ENCODE results near the gene IL1F10. TPM values are rescaled to one million over a fixed set of nuclear protein-coding genes. Genes with fewer than 3 reads are reported as not detected.

IL1F10 gene
- polyA plus RNA-seq, 1 experiment = not detected

DNA sequence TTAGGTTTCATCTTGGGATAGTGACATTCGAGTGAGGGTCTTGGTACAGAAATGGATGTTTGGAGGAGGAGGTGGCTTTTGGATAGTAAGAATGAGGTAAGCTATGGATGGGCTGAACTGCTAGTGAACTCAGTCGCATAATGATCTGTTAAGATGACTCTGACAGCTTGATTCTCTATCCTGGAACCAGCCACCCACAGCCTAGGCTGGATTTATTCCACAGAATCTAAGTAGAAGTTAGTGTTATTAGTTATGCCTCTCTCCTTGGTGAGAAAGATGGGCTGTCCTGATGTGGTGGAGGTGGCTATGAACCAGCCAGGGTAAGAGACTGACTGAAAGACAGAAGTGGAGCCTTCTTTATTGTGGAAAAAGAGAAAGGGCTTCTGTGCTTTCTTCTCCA is 40.1 kb upstream of the IL1F10 start:
- no peaks in the 10 kb centered on the region for H3K36me3 ChIP-seq (ENCODE audit: control insufficient read depth, insufficient read depth, low read length)
- no peak for DNase-seq (ENCODE audit: low read depth)
- H3K4me3 ChIP-seq (ENCODE audit: low read depth, low read length) = no peak overlapping the region
- ChIA-PET CTCF (no interaction called here), POLR2A (no interaction called here)
- TF ChIP-seq, protein P1, sequence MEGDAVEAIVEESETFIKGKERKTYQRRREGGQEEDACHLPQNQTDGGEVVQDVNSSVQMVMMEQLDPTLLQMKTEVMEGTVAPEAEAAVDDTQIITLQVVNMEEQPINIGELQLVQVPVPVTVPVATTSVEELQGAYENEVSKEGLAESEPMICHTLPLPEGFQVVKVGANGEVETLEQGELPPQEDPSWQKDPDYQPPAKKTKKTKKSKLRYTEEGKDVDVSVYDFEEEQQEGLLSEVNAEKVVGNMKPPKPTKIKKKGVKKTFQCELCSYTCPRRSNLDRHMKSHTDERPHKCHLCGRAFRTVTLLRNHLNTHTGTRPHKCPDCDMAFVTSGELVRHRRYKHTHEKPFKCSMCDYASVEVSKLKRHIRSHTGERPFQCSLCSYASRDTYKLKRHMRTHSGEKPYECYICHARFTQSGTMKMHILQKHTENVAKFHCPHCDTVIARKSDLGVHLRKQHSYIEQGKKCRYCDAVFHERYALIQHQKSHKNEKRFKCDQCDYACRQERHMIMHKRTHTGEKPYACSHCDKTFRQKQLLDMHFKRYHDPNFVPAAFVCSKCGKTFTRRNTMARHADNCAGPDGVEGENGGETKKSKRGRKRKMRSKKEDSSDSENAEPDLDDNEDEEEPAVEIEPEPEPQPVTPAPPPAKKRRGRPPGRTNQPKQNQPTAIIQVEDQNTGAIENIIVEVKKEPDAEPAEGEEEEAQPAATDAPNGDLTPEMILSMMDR (IDR thresholded peaks at IDR 0.05; ENCODE audit: insufficient read depth, low read depth, low read length) = no peak
- H3K27me3 ChIP-seq (ENCODE audit: control insufficient read depth, insufficient read depth, low read length) = peaks cover 22% of the 10 kb centered on the region

- no peak for DNase-seq (ENCODE audit: low read depth)
- H3K27me3 ChIP-seq (ENCODE audit: control insufficient read depth, insufficient read depth, low read length) = peaks cover 22% of the 10 kb centered on the region
- H3K36me3 ChIP-seq (ENCODE audit: control insufficient read depth, insufficient read depth, low read length) = no peaks in the 10 kb centered on the region
- no peak overlapping the region for H3K4me3 ChIP-seq (ENCODE audit: low read depth, low read length)
- TF ChIP-seq, protein P1 (IDR thresholded peaks at IDR 0.05; ENCODE audit: insufficient read depth, low read depth, low read length) = no peak
- ChIA-PET CTCF (no interaction called here), POLR2A (no interaction called here)
Measured at GRCh38 chr2:113028112-113028511, 39.7 kb upstream of the IL1F10 start.

DNA sequence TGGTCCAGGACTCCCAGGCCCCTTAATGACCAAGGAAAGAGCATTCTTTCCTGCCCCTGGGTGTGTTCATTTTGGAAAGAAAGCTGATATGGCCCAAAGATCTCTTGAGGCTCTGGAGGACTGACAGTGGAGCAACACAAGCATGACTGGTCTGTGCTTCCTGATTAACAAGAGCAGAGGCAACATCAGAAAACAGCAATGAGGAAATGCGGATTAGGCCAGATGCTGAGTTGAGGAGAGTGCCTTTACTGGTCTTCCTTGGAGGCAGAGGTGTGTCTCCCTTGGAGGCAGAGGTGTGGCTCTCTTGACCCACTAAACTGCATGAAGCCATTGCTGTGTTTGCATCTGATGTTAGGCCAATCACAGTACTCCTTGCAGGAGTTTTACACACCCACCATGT is 35.0 kb upstream of the IL1F10 start:
- H3K36me3 ChIP-seq (ENCODE audit: control insufficient read depth, insufficient read depth, low read length) = no peaks in the 10 kb centered on the region
- no peak for DNase-seq (ENCODE audit: low read depth)
- TF ChIP-seq, protein P1 (IDR thresholded peaks at IDR 0.05; ENCODE audit: insufficient read depth, low read depth, low read length) = no peak
- CTCF ChIA-PET = no interaction called here
- H3K27me3 ChIP-seq (ENCODE audit: control insufficient read depth, insufficient read depth, low read length) = peaks cover 11% of the 10 kb centered on the region
- no peak overlapping the region for H3K4me3 ChIP-seq (ENCODE audit: low read depth, low read length)
- POLR2A ChIA-PET = no interaction called here

DNA sequence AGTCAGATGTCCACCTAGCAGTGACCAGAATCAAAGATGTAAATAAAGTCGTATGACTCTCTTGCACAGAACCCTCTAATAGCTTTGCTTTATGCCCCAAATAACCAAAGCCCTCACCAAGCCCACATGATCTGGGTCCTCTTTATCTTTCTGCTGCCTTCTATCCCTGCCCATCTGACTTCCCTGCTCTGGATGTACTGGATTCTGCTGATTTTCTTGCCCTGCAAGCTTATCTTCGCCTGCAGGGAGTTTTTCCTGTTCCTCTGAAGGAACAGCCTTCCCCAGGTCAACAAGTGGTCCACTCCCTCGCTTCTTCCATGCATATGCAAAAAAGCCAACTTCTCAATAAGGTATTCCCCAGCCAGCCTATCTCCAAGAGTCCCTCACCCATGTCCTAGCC is 33.8 kb upstream of the IL1F10 start:
- CTCF ChIA-PET = no interaction called here
- peaks cover 9% of the 10 kb centered on the region for H3K27me3 ChIP-seq (ENCODE audit: control insufficient read depth, insufficient read depth, low read length)

GRCh38 chr2:113036763-113037162 is 31.0 kb upstream of the IL1F10 start:
- Histone ChIP-seq H3K36me3 (ENCODE audit: control insufficient read depth, insufficient read depth, low read length) (no peaks in the 10 kb centered on the region), H3K4me3 (ENCODE audit: low read depth, low read length) (no peak overlapping the region), H3K27me3 (ENCODE audit: control insufficient read depth, insufficient read depth, low read length) (peaks cover 12% of the 10 kb centered on the region)
- POLR2A ChIA-PET = no interaction called here
- TF ChIP-seq, protein P1 (IDR thresholded peaks at IDR 0.05; ENCODE audit: insufficient read depth, low read depth, low read length) = no peak
- CTCF ChIA-PET = no interaction called here
- no peak for DNase-seq (ENCODE audit: low read depth)

More for the DNA sequence above, 33.8 kb upstream of the IL1F10 start:
- H3K4me3 ChIP-seq (ENCODE audit: low read depth, low read length) = no peak overlapping the region
- TF ChIP-seq, protein P1 (IDR thresholded peaks at IDR 0.05; ENCODE audit: insufficient read depth, low read depth, low read length) = no peak
- no peaks in the 10 kb centered on the region for H3K36me3 ChIP-seq (ENCODE audit: control insufficient read depth, insufficient read depth, low read length)
- POLR2A ChIA-PET = no interaction called here
- DNase-seq (ENCODE audit: low read depth) = no peak

All from BJ (cell line).